Measurements from ENCODE around the gene CKS2. TPM values are rescaled to one million over a fixed set of nuclear protein-coding genes. Genes with fewer than 3 reads are reported as not detected.

Gene CKS2
- total RNA-seq, 1 donor, result 228 TPM

- H3K4me3 ChIP-seq (ENCODE audit: low read depth, low read length), result peak overlapping the region; percentile 70
- DNase-seq (ENCODE audit: low read depth), result peak; percentile 53
Observed at GRCh38 chr9:89319015-89319905, 8.3 kb downstream of the CKS2 start.

GRCh38 chr9:89323390-89323789 is 12.4 kb downstream of the CKS2 start:
- TF ChIP-seq, protein P1, sequence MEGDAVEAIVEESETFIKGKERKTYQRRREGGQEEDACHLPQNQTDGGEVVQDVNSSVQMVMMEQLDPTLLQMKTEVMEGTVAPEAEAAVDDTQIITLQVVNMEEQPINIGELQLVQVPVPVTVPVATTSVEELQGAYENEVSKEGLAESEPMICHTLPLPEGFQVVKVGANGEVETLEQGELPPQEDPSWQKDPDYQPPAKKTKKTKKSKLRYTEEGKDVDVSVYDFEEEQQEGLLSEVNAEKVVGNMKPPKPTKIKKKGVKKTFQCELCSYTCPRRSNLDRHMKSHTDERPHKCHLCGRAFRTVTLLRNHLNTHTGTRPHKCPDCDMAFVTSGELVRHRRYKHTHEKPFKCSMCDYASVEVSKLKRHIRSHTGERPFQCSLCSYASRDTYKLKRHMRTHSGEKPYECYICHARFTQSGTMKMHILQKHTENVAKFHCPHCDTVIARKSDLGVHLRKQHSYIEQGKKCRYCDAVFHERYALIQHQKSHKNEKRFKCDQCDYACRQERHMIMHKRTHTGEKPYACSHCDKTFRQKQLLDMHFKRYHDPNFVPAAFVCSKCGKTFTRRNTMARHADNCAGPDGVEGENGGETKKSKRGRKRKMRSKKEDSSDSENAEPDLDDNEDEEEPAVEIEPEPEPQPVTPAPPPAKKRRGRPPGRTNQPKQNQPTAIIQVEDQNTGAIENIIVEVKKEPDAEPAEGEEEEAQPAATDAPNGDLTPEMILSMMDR (IDR thresholded peaks at IDR 0.05; ENCODE audit: insufficient read depth, low read depth, low read length), result no peak
- DNase-seq (ENCODE audit: low read depth), result peak; percentile 20
- no peak overlapping the region for H3K4me3 ChIP-seq (ENCODE audit: low read depth, low read length)

More at GRCh38 chr9:89319015-89319905, 8.3 kb downstream of the CKS2 start:
- TF ChIP-seq, protein P1 (IDR thresholded peaks at IDR 0.05; ENCODE audit: insufficient read depth, low read depth, low read length), result no peak

GRCh38 chr9:89325733-89326132 is 14.7 kb downstream of the CKS2 start:
- TF ChIP-seq, protein P1 (IDR thresholded peaks at IDR 0.05; ENCODE audit: insufficient read depth, low read depth, low read length), result no peak
- H3K4me3 ChIP-seq (ENCODE audit: low read depth, low read length), result no peak overlapping the region
- DNase-seq (ENCODE audit: low read depth), result no peak

DNA sequence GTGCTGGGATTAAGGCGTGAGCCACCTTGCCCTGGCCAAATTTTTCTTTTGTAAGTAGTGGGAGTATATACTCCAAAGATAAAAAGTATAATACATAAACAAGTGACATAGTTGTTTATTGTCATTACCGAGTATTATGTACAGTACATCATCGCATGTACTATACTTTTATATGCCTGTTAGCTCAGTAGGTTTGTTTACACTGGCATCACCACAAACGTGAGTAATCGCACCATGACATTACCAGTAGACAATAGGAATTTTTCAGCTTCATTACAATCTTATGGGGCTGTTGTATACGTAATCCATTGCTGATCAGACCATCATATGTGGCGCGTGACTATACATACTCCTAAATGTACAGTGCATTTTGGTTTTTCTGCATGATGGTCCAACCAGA is 17.1 kb downstream of the CKS2 start:
- no peak for DNase-seq (ENCODE audit: low read depth)
- no peak overlapping the region for H3K4me3 ChIP-seq (ENCODE audit: low read depth, low read length)
- TF ChIP-seq, protein P1 (IDR thresholded peaks at IDR 0.05; ENCODE audit: insufficient read depth, low read depth, low read length), result no peak

DNA sequence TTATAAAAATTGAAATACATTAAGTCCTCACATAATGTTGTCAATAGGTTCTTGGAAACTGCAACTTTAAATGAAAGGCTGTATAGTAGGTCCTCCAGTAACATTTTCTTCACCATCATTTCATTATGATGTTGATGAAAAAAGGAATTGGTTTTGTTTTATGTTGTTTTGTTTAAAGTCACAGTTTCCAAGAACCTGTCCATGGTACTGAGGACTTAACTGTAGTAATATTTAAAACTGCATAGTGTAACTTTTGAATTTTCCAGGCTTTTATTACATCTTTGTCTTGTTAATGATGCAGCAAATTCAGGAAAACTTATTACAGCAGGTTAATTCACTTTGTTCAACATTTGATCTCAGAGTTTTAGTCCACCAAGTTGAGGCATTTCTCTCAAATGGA is 18.9 kb downstream of the CKS2 start:
- DNase-seq (ENCODE audit: low read depth), result no peak
- H3K4me3 ChIP-seq (ENCODE audit: low read depth, low read length), result no peak overlapping the region
- TF ChIP-seq, protein P1 (IDR thresholded peaks at IDR 0.05; ENCODE audit: insufficient read depth, low read depth, low read length), result no peak

DNA sequence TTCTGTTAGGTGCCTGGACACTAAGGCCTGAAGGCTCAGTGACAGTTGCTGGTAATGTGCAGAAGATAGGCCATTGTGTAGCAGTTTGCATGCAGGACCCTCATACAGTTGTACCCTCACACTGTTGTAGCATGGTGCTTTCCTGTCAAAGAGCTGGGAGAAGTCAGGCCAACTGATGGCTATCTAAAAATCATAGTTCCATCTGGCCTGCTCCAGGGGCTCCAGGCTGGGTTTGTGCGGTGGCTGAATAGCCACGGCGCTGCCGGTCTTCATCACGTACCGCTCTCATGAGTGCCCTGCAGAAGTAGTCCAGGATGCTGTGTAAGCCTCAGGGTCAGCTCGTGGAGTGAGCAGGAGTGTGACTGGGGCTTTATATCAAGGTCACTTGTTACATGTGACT is 19.5 kb downstream of the CKS2 start:
- H3K4me3 ChIP-seq (ENCODE audit: low read depth, low read length), result no peak overlapping the region
- DNase-seq (ENCODE audit: low read depth), result no peak
- TF ChIP-seq, protein P1 (IDR thresholded peaks at IDR 0.05; ENCODE audit: insufficient read depth, low read depth, low read length), result no peak

Measured in fibroblast of villous mesenchyme (primary cell).